PC-9 (cell line): Measurements from ENCODE around the gene TRAPPC3. TPM values are rescaled to one million over a fixed set of nuclear protein-coding genes. Genes with fewer than 3 reads are reported as not detected.

ENCODE experiments used
- BruUV-seq: library from RNA; stranded (reverse); fragments of 400-500 nt; replicated peaks from 2 replicates; lab custom pipeline; 2021; lab: Mats Ljungman, UMichigan
- CTCF ChIA-PET: fragments of 300-600 bp; sonication (Branson Sonifier 250); formaldehyde crosslinking; loops from one replicate; lab custom pipeline; 2022; ENCODE audit warnings: antibody characterized with exemption; lab: Charles Lee
- POLR2A ChIA-PET: fragments of 300-600 bp; sonication (Branson Sonifier 250); formaldehyde crosslinking; loops from one replicate; lab custom pipeline; 2022; ENCODE audit warnings: antibody characterized with exemption; ENCODE audit not compliant: unreplicated experiment; lab: Charles Lee
- DNase-seq, 2 experiments: peaks; one replicate each; pipeline versions ENCODE4 v3.0.0 to v3.0.0-alpha.2; 2015 to 2022; ENCODE audit warnings: mixed read lengths in 1 of 2
- H2AFZ ChIP-seq: fragments of 200-600 bp; sonication (generic); 2 replicates; pipeline ENCODE4 v1.8.1; 2017; ENCODE audit warnings: antibody characterized with exemption
- H3F3A ChIP-seq: fragments of 200-600 bp; sonication (generic); 2 replicates; pipeline ENCODE4 v1.8.1; 2017; ENCODE audit warnings: antibody characterized with exemption, mild to moderate bottlenecking, low read depth; ENCODE audit not compliant: insufficient read depth
- H3K27ac ChIP-seq: fragments of 200-600 bp; sonication (generic); 2 replicates; pipeline ENCODE4 v1.6.1; 2016; ENCODE audit warnings: mixed run types
- H3K27me3 ChIP-seq: fragments of 200-600 bp; sonication (generic); 2 replicates; pipeline ENCODE4 v1.6.1; 2016; ENCODE audit warnings: low read depth, mixed run types; ENCODE audit not compliant: insufficient read depth
- H3K36me3 ChIP-seq: fragments of 200-600 bp; sonication (generic); 2 replicates; pipeline ENCODE4 v1.6.1; 2016; ENCODE audit warnings: low read depth, mixed run types
- H3K4me1 ChIP-seq: fragments of 200-600 bp; sonication (generic); replicated peaks from 2 replicates; pipeline ENCODE4 v1.6.1; 2016; ENCODE audit warnings: mixed run types; ENCODE audit not compliant: insufficient read depth
- H3K4me2 ChIP-seq: fragments of 200-600 bp; sonication (generic); 2 replicates; pipeline ENCODE4 v1.6.1; 2017; ENCODE audit warnings: mixed run types
- H3K4me3 ChIP-seq: fragments of 200-600 bp; sonication (generic); 2 replicates; pipeline ENCODE4 v1.6.1; 2016; ENCODE audit warnings: mixed run types
- H3K79me2 ChIP-seq: fragments of 200-600 bp; sonication (generic); 2 replicates; pipeline ENCODE4 v1.6.1; 2017; ENCODE audit warnings: low read depth, mixed run types
- H3K9me2 ChIP-seq: fragments of 200-600 bp; sonication (generic); 2 replicates; pipeline ENCODE4 v1.8.1; 2017; ENCODE audit warnings: mild to moderate bottlenecking; ENCODE audit not compliant: insufficient read depth
- H3K9me3 ChIP-seq: fragments of 200-600 bp; sonication (generic); 2 replicates; pipeline ENCODE4 v1.8.1; 2016; ENCODE audit warnings: low read depth; ENCODE audit not compliant: insufficient read depth
- H4K20me1 ChIP-seq: fragments of 200-600 bp; sonication (generic); 2 replicates; pipeline ENCODE4 v1.8.1; 2017; ENCODE audit not compliant: insufficient read depth
- EZH2 ChIP-seq: fragments of 200-600 bp; sonication (generic); IDR thresholded peaks from 2 replicates; pipeline ENCODE4 v1.8.0; 2017; ENCODE audit warnings: antibody characterized with exemption, low read depth
- intact Hi-C: fragments of 100-400 bp; cut with micrococcal nuclease; formaldehyde crosslinking; loops from one replicate; pipeline ENCODE4 v1.10.0; 2022; ENCODE audit not compliant: unreplicated experiment
- total RNA-seq: library from RNA; stranded (reverse); gene quantifications from 2 replicates; pipeline ENCODE4 v1.2.3, GENCODE V29; 2021
- TF ChIP-seq, protein P1 (sequence below): fragments of 200-600 bp; sonication (generic); conservative IDR thresholded peaks from 2 replicates; pipeline ENCODE4 v1.6.1; 2017; ENCODE audit warnings: mixed run types, antibody characterized with exemption, mild to moderate bottlenecking, moderate library complexity

Gene TRAPPC3
- total RNA-seq, 1 experiment from 2014 or later: 116 TPM

DNA sequence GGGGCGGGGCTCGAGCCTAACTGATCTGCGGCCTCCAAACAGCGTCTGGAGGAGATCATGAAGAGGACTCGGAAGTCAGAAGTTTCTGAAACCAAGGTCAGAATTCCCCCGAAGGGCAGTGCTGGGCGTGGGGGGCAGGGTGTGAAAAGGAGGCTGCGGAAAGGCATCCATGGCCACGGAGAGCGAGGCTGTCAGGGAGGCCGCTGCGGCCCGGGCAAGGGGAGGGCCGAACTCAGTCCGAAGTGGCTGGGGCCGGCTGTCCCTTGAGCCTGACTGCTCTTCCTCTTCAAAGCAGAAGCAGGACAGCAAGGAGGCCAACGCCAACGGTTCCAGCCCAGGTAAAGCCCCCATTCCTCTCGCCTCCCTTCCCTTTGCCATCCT, 29.9 kb upstream of the TRAPPC3 start:
- Histone ChIP-seq H4K20me1 (no peaks in the 10 kb centered on the region; the same call in 1 of the 2 replicates), H3K27ac (no peak overlapping the region), H3K36me3 (0 out of 2 replicates have a peak, but pooled peaks cover 4% of the 10 kb centered on the region), H3K9me3 (no peaks in the 10 kb centered on the region), H3K4me1 (no peaks in the 10 kb centered on the region), H3K4me2 (no peak overlapping the region), H3F3A (peaks cover 4% of the 10 kb centered on the region; the same call in 1 of the 2 replicates), H3K9me2 (no peaks in the 10 kb centered on the region), H2AFZ (no peak overlapping the region), H3K27me3 (no peaks in the 10 kb centered on the region), H3K79me2 (no peaks in the 10 kb centered on the region), H3K4me3 (no peak overlapping the region)
- POLR2A ChIA-PET: no interaction called here
- no peak for TF ChIP-seq EZH2
- TF ChIP-seq, protein P1, sequence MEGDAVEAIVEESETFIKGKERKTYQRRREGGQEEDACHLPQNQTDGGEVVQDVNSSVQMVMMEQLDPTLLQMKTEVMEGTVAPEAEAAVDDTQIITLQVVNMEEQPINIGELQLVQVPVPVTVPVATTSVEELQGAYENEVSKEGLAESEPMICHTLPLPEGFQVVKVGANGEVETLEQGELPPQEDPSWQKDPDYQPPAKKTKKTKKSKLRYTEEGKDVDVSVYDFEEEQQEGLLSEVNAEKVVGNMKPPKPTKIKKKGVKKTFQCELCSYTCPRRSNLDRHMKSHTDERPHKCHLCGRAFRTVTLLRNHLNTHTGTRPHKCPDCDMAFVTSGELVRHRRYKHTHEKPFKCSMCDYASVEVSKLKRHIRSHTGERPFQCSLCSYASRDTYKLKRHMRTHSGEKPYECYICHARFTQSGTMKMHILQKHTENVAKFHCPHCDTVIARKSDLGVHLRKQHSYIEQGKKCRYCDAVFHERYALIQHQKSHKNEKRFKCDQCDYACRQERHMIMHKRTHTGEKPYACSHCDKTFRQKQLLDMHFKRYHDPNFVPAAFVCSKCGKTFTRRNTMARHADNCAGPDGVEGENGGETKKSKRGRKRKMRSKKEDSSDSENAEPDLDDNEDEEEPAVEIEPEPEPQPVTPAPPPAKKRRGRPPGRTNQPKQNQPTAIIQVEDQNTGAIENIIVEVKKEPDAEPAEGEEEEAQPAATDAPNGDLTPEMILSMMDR: no peak
- intact Hi-C loops: no loop called here
- DNase-seq: no peak
- BruUV-seq: no TSS peak
- CTCF ChIA-PET: no interaction called here

DNA sequence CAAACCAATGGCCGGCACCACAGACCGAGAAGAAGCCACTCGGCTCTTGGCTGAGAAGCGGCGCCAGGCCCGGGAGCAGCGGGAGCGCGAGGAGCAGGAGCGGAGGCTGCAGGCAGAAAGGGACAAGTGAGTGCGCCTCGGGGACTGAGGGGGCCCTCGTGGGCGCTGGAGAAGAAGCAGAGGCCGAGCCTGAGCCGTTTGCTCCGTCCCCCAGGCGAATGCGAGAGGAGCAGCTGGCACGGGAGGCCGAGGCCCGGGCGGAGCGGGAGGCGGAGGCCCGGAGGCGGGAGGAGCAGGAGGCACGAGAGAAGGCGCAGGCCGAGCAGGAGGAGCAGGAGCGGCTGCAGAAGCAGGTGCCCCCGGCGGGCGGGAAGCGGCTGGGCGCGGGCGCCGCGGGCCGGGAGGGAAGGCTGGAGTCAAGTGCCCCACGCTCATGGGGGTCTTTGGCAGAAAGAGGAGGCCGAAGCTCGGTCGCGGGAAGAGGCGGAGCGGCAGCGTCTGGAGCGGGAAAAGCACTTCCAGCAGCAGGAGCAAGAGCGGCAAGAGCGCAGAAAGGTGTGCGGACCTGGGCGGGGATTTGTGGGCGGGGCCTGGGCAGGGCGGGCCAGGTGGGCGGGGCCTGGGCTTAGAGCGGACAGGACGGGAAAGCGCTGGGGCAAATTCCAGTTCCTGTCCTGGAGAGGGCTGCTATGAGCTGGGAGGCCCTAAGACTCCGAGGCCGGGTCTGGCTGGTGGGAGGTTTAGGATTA, 29.4 kb upstream of the TRAPPC3 start:
- no peak for TF ChIP-seq EZH2
- TF ChIP-seq, protein P1: no peak
- no peaks in the 10 kb centered on the region; the same call in 1 of the 2 replicates for H4K20me1 ChIP-seq
- peaks cover 4% of the 10 kb centered on the region; the same call in 1 of the 2 replicates for H3F3A ChIP-seq
- no peak overlapping the region for H3K4me2 ChIP-seq
- no peaks in the 10 kb centered on the region for H3K9me3 ChIP-seq
- intact Hi-C loops: no loop called here
- no peak overlapping the region for H2AFZ ChIP-seq
- H3K79me2 ChIP-seq: 0 out of 2 replicates have a peak, but pooled peaks cover 4% of the 10 kb centered on the region
- ChIA-PET POLR2A (no interaction called here), CTCF (no interaction called here)
- H3K27ac ChIP-seq: no peak overlapping the region
- no peak overlapping the region for H3K4me3 ChIP-seq
- no peaks in the 10 kb centered on the region for H3K4me1 ChIP-seq
- no peaks in the 10 kb centered on the region for H3K27me3 ChIP-seq
- no TSS peak for BruUV-seq
- H3K9me2 ChIP-seq: no peaks in the 10 kb centered on the region
- H3K36me3 ChIP-seq: peaks cover 9% of the 10 kb centered on the region; the same call in 1 of the 2 replicates
- DNase-seq: no peak

- no peaks in the 10 kb centered on the region for H3K9me2 ChIP-seq
- no peaks in the 10 kb centered on the region; the same call in 1 of the 2 replicates for H4K20me1 ChIP-seq
- intact Hi-C loops: no loop called here
- POLR2A ChIA-PET: no interaction called here
- H2AFZ ChIP-seq: no peak overlapping the region
- H3F3A ChIP-seq: peaks cover 6% of the 10 kb centered on the region; the same call in 1 of the 2 replicates
- no peak overlapping the region for H3K4me2 ChIP-seq
- TF ChIP-seq, protein P1: no peak
- TF ChIP-seq EZH2: no peak
- BruUV-seq: no TSS peak
- no peak for DNase-seq
- no peaks in the 10 kb centered on the region for H3K27me3 ChIP-seq
- H3K27ac ChIP-seq: no peak overlapping the region
- H3K36me3 ChIP-seq: peaks cover 14% of the 10 kb centered on the region; the same call in 1 of the 2 replicates
- CTCF ChIA-PET: no interaction called here
- H3K9me3 ChIP-seq: no peaks in the 10 kb centered on the region
- no peak overlapping the region for H3K4me3 ChIP-seq
- H3K4me1 ChIP-seq: peaks cover 1% of the 10 kb centered on the region
- 0 out of 2 replicates have a peak, but pooled peaks cover 6% of the 10 kb centered on the region for H3K79me2 ChIP-seq
Observed at GRCh38 chr1:36177589-36178431, 28.5 kb upstream of the TRAPPC3 start.
